NK-92 treated with Interleukin-12 subunit alpha and Interleukin-12 subunit beta, amount 100 ng/mL, for 24 hours (cell line): ENCODE data around the gene RUSF1.

Source experiments
- DNase-seq: peaks from one replicate; lab custom pipeline; 2025; lab: John Stamatoyannopoulos, UW

RUSF1 gene

DNA sequence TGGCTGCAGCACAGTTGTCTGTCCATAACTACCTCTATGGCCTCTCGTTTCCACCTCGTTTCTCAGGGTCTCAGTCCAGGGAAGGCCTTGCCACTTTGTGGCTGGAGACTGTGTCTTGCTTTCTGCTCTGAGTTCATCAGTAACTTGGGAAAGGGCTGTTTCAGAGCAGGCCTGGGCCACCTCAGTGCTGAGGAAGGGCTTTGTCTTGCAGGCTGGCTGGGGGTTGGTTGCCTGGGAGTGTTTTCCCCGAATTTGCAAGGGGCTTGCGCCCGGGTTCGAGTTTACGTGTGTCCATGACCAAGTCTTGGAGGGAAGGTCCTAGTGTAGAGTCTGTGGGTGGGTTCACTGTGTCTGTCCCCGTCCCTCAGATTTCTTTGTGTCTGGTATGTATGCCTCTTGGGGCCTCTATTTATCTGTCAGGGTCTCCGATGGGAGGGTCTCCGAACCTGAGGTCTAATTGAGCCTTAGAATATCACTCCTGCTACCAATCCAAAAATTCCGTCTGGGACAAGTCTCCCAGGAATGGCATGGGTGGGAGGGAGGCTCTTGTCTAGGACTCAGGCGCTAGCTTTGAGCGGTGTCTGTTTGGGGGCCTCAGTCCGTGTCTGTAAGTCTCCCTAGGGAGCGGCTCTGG is 36.8 kb downstream of the RUSF1 start:
- no peak for DNase-seq

DNA sequence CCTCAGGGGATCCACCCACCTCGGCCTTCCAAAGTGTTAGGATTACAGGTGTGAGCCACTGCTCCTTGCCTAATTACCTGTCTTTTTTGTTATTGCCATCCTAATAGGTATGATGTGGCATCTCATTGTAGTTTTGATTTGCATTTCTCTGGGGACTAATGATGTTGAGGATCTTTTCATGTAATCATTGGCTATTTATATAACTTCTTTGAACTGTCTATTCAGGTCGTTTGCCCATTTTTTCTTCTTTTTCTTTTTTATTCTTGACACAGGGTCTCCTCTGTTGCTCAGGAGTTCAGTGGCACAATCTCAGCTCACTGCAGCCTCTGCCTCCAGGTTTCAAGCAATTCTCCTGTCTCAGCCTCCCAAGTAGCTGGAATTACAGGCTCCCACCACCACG is 37.6 kb downstream of the RUSF1 start:
- no peak for DNase-seq

- no peak for DNase-seq
These were observed 40.3 kb downstream of the RUSF1 start for GRCh38 chr16:31467858-31468257.

DNA sequence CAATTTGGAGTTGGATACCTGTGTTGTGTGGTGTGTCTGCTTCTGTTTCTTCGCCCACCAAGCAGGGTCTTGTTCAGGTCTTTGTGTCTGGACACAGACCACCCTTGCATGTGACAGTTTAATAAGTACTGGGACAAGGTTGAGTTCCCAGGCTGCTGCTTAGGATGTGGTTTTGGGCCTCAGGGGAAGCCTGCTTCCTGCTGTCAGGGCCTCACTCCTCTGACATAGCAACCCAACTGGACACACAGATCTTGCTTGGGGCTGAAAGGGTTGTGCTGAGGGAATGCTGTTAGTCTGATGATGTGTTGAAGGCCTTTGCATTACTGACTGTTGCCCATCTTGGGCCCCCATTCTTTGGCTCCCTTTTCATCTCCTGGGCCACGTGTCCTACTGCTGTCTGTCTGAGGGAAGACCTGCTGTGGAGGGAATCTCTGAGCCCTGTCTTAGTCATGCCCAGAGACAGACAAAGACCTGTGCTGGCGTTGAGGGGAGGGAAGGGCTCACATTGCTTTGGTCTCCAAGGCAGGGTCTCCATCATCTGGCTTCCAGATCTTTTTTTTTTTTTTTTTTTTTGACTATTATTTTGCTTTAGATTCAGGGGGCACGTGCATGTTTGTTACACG is 40.9 kb downstream of the RUSF1 start:
- DNase-seq = no peak

- no peak for DNase-seq
These were observed 41.8 kb downstream of the RUSF1 start for GRCh38 chr16:31466381-31466841.

DNA sequence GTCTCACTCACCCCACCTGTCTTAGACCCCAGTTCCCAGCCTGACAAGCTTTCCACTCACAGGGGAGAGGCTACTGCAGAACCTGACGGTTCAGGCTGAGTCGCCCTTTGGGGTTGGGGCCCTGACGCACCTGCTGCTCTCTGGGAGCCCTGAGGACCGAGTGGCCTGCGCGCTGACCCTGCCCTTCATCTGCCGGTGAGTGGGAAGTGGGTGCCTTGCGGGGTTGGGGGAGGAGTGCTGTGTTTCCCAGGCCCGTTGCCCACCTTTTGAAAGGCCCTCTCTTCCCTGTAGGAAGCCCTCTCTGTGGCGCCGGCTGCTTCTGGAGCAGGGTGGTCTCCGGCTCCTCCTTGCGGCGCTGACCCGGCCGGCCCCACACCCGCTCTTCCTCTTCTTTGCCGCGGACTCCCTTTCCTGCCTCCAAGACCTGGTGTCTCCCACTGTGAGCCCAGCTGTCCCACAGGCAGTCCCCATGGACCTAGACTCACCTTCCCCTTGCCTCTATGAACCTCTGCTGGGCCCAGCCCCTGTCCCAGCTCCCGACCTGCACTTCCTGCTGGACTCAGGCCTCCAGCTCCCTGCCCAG is 42.3 kb downstream of the RUSF1 start:
- no peak for DNase-seq

DNA sequence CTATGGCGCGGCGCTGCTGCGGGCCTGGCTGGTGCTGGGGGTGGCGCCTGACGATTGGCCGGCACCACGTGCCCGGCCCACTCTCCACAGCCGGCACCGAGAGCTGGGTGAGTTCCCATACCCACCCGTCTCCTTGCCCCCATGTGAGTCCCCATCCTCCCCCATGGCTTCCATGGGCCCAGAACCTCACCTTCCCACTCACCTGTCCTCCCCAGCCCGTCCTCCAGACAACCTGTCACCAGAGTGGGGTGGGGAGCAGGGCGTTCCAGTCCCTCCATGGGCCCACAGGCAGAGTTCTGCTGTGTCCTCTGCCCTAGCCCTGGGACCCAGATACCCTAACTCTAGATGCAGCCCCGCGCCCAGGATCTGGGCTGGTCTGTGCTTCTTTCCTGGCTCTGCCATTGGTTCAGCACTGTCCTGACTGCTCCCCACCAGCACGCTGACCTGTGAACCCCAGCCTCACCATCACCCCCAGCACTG is 43.4 kb downstream of the RUSF1 start:
- no peak for DNase-seq

- no peak for DNase-seq
These were observed 43.8 kb downstream of the RUSF1 start for GRCh38 chr16:31464348-31464769.

- no peak for DNase-seq
These were observed 46.0 kb downstream of the RUSF1 start for GRCh38 chr16:31461921-31462804.

DNA sequence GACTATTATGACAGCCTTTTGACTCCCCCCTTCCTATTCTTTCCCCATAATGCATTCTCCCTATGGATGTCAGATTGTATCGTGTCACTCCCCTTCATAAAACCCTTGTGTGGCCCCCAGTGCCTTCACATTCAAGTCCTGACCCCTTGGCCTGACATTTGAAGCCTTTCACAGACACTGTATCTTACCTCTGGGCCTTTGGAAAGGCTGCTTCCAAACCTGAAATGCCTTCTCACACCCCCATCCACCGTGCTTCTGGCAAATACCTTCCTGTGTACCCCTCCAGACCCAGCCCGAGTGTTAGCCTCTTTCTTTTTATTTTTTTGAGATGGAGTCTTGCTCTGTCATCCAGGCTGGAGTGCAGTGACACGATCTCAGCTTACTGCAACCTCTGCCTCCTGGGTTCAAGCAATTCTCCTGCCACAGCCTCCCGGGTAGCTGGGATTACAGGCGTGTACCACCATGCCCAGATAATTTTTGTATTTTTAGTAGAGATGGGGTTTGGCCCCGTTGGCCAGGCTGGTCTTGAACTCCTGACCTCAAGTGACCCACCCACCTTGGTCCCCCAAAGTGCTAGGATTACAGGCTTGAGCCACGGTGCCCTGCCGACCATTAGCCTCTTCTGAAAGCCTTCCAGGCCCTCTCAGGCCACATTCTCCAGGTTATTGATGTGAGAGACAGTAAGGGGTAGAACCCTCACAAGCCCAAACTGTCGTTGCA is 46.8 kb downstream of the RUSF1 start:
- no peak for DNase-seq

GRCh38 chr16:31460582-31461002 is 47.6 kb downstream of the RUSF1 start:
- DNase-seq = no peak

DNA sequence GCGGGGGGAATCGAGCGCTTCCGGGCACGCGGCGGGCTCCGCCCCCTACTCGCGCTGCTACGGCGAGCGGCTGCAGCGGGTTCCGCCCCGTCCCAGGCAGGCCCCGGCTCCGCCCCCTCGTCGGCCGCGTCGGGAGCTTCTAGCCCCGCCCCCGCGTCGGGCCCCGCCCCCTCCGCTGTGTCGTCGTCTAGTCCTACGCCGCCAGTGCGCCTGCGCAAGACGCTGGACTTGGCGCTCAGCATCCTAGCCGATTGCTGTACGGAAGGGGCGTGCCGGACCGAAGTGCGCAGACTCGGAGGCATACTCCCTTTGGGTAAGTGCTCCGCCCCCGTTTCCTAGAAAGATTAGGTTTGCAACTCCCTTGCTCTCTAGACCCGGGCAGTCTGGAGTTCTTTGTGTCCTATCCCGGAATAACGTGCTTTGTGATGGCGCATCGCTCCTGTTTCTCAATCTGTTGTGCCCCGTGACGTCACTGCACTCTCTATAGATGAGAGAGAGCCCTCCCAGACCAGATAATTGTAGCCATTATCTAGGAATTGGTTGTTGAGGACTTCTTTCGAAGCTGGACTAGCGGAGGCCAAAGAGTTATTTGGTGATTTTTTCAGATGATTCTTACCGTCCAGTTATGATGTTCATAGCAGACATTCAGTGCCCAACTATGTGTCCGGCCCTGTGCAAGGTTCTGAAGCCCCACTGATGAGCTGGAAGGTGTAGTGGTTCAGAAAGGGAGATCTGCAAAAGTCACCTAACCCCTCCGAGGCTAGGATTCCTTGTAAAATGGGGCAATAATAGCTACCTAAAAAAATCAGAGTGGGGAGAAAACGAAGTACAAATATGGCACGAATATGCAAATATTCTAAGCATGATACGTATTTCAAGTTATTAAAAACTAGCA is 48.3 kb downstream of the RUSF1 start:
- DNase-seq = peak; percentile 100

- peak; percentile 96 for DNase-seq
These were observed 49.1 kb downstream of the RUSF1 start, which contains the start of gene ARMC5 for GRCh38 chr16:31458844-31459686. TSS of gene ARMC5 (plus strand) at chr16:31459501. CDS start at chr16:31459525, 24 bp downstream.

GRCh38 chr16:31458073-31458843 is 49.9 kb downstream of the RUSF1 start:
- DNase-seq = peak; percentile 85

DNA sequence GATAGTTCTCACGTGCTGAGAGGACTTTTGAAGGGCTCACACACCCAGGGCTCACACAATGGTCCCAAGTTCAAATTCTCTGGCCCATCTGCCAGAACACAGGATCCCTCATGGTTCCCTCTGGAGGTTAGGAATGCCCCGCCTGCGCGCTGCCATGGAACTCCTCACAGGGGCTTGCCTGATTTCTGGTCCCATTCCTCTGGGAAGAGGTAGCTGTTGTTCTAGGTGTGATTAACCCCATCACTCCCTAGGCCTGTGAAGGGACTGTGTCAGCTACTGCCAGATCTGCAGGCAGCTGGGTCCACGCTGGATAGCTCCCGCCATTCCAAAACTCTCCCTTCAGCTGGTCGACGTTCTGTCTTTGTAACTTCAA is 51.2 kb downstream of the RUSF1 start:
- no peak for DNase-seq

DNA sequence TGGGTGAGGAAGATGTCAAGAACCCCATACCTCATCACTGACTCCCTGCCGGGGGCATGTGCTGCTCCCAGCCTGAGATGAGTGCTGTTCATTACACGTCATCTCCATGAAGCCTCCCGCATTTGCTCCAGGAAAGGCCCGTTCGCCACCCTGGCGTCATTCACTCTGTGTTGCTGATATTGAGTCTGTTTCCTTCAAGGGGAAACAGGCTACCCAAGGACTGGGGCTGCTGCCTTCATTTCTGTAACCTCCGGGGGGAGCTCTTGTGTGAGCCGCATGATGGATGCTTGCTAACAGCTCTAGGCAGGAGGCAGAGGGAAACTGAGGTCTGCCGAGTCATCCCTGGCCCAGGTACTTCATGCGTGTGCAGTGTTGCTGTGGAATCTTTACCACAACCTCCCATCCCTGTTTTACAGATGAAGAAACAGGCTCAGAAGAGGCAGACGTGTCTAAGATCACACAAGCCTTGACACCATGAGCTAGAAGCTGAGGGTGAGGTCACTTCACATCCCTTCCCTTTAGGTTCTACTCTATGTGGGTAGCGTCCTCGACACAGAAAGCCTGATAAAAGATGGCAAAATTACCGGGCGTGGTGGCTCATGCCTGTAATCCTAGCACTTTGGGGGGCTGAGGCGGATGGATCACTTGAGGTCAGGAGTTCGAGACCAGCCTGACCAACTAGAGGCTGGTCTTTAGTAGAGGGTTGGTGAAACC is 52.4 kb downstream of the RUSF1 start:
- no peak for DNase-seq

- DNase-seq = no peak
These were observed 54.7 kb downstream of the RUSF1 start for GRCh38 chr16:31453255-31454204.
